Measurements from ENCODE around the gene ZMAT5.

ZMAT5 gene

DNA sequence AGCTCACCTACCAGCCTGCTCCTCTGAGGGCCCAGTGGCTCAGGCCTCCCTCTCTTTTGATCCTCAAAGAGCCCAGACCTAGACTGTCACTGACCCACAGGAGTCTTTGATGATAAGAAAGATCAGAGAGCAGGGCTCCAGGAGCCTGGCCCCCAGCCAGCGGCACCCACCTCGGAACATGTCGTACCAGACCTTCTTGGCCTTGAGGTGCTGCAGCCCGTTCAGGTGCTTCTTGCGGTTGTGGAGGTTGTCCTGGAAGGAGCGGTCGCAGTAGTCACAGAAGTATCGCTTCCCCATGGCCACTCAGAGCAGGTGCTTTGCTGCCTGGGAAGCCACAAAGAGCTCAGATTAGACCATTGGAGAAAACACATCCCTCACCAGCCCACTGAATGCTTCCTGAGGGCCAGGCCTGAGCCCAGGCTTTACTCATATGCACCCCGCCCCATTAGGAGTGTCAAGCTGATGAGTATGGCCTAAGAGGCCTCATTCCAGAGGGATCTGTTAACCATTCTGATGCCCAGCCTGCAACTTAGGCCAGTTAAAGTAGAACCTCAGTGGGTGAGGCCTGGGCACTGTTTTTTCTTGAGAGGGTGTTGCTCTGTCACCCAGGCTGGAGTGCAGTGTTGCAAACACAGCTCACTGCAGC is 18.4 kb downstream of the ZMAT5 start:
- Histone ChIP-seq H3K4me2 (peak overlapping the region in 7 of 11 experiments; percentile 10 to 64 (median 41); a peak in 8 of 22 replicates), H3K4me1 (peaks cover 14 to 59% (median 52%) of the 10 kb centered on the region in 10 experiments), H4K20me1 (peaks cover 0 to 8% (median 0%) of the 10 kb centered on the region in 11 experiments; a peak in 3 of 22 replicates), H3K9me3 (replicated peaks in 1 of 11) (no peaks in the 10 kb centered on the region), H3K9ac (peak overlapping the region in 1 of 11 experiments; percentile 34; a peak in 2 of 22 replicates), H3K27me3 (no peaks in the 10 kb centered on the region), H3K4me3 (no peak overlapping the region), H3K36me3 (peaks cover 26 to 73% (median 50%) of the 10 kb centered on the region in 11 experiments), H3K27ac (peak overlapping the region in 5 of 11 experiments; percentile 3 to 86 (median 31); a peak in 8 of 22 replicates)
- no peak for TF ChIP-seq Cebpa-rat (IDR thresholded peaks at IDR 0.05)

DNA sequence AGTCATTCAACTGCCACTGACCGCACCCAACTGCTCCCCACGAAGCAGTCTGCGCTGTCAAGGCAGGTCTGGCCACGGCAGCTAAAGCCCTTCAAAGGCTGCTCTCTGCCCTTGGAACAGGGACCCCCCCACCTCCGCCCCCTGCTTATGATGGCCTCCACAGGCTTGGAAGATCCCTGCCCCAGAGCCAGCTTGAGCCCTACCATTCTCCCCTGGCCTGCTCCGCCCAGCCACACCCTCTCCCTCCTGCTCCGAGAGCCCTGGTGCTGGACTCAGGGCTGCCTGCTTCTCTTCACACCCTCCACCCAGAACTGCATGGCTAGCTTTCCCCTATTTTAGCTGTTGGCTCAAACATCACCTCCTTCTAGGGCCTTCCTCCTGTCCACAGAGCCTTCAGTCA is 19.0 kb downstream of the ZMAT5 start:
- peak overlapping the region in 4 of 11 experiments; percentile 3 to 86 (median 58); a peak in 5 of 22 replicates for H3K27ac ChIP-seq
- no peak overlapping the region for H3K4me2 ChIP-seq
- H3K9me3 ChIP-seq (replicated peaks in 1 of 11), result no peaks in the 10 kb centered on the region
- H3K27me3 ChIP-seq, result no peaks in the 10 kb centered on the region
- H3K9ac ChIP-seq, result no peak overlapping the region
- peaks cover 0 to 8% (median 0%) of the 10 kb centered on the region in 11 experiments; a peak in 3 of 22 replicates for H4K20me1 ChIP-seq
- H3K4me1 ChIP-seq, result peaks cover 14 to 59% (median 53%) of the 10 kb centered on the region in 10 experiments
- no peak for TF ChIP-seq Cebpa-rat (IDR thresholded peaks at IDR 0.05)
- H3K36me3 ChIP-seq, result peaks cover 26 to 72% (median 50%) of the 10 kb centered on the region in 11 experiments
- H3K4me3 ChIP-seq, result no peak overlapping the region

DNA sequence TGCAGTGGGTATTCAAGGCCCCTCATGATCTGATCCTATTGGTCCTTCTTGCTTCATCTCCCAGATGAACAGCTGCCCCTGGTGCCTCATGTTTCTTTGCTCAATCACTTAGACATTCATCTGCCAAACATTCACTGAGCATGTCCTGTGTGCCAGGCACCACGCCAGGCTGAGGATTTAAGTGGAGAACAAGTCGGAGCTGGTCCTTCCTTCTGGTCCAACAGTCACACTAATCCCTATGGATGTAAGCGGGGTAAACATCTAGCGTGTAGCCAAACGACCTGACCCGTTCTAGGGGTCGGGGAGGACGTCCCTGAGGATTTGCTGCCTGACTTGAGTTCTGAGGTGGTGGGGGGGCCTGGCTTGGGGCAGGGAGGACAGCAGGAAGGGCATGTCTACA is 21.9 kb downstream of the ZMAT5 start:
- H3K4me3 ChIP-seq, result no peak overlapping the region
- H3K9ac ChIP-seq, result peak overlapping the region in 1 of 11 experiments; percentile 29; a peak in 1 of 22 replicates
- no peak overlapping the region; a peak in 1 of 22 replicates for H3K4me2 ChIP-seq
- no peaks in the 10 kb centered on the region for H3K27me3 ChIP-seq
- H3K36me3 ChIP-seq, result peaks cover 36 to 88% (median 66%) of the 10 kb centered on the region in 11 experiments
- H3K27ac ChIP-seq, result peak overlapping the region in 4 of 11 experiments; percentile 6 to 45 (median 42); a peak in 4 of 22 replicates
- no peak for TF ChIP-seq Cebpa-rat (IDR thresholded peaks at IDR 0.05)
- H4K20me1 ChIP-seq, result peaks cover 0 to 6% (median 0%) of the 10 kb centered on the region in 11 experiments; a peak in 1 of 22 replicates
- peaks cover 4 to 58% (median 41%) of the 10 kb centered on the region in 10 experiments; a peak in 19 of 20 replicates for H3K4me1 ChIP-seq
- no peaks in the 10 kb centered on the region for H3K9me3 ChIP-seq (replicated peaks in 1 of 11)

DNA sequence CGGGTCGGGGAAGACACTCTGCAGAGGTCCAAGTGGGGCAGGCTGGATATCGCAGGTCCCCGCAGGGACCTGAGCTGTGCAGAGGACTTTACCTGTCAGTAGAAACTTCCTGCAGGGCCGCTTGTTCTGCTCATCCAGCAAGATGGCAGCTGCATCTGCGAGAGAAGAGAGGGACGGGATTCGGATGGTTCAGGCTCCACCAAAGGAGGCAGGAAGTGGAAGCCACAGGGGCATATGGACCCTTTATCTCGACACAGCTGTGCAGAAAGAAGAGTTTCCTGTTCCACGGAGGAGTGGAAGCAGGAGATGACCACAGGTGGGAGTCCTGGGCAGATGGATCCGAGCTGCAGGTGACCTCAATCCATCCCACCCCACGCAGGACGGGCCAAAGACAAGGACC is 24.5 kb downstream of the ZMAT5 start:
- no peaks in the 10 kb centered on the region for H3K9me3 ChIP-seq (replicated peaks in 1 of 11)
- peaks cover 34 to 77% (median 61%) of the 10 kb centered on the region in 11 experiments for H3K36me3 ChIP-seq
- H3K4me3 ChIP-seq, result no peak overlapping the region
- peak overlapping the region in 5 of 11 experiments; percentile 10 to 49 (median 29); a peak in 6 of 22 replicates for H3K9ac ChIP-seq
- peaks cover 20 to 65% (median 49%) of the 10 kb centered on the region in 10 experiments for H3K4me1 ChIP-seq
- peak overlapping the region in 7 of 11 experiments; percentile 32 to 88 (median 66); a peak in 14 of 22 replicates for H3K27ac ChIP-seq
- H3K27me3 ChIP-seq, result no peaks in the 10 kb centered on the region
- peak overlapping the region; percentile 14 to 84 (median 77); a peak in 18 of 22 replicates for H3K4me2 ChIP-seq
- no peaks in the 10 kb centered on the region for H4K20me1 ChIP-seq
- TF ChIP-seq Cebpa-rat (IDR thresholded peaks at IDR 0.05), result no peak

DNA sequence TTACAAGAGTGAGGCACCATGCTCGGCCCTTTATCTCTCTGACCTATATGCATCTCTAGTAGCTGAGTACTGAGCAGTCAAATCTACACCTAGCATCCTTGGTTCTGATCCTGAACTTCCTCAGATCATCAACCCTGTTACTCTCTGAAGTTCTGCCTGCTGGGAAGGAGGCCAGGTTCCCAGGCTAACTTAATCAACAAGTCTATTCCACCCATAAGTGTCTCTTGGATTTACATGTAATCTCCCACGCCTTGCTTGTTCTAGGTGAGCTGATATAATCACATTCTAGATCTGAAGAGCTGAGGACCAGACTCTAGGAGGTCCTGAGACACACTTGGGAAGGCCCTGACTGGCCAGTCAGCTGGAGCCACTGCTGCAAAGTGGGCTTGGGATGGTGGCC is 24.9 kb downstream of the ZMAT5 start:
- TF ChIP-seq Cebpa-rat (IDR thresholded peaks at IDR 0.05), result no peak
- Histone ChIP-seq H3K9ac (peak overlapping the region in 5 of 11 experiments; percentile 6 to 37 (median 22); a peak in 5 of 22 replicates), H3K9me3 (replicated peaks in 1 of 11) (no peaks in the 10 kb centered on the region), H4K20me1 (no peaks in the 10 kb centered on the region), H3K4me3 (no peak overlapping the region), H3K4me2 (peak overlapping the region in 10 of 11 experiments; percentile 14 to 84 (median 78); a peak in 18 of 22 replicates), H3K27ac (peak overlapping the region in 7 of 11 experiments; percentile 32 to 88 (median 66); a peak in 14 of 22 replicates), H3K27me3 (no peaks in the 10 kb centered on the region), H3K4me1 (peaks cover 20 to 69% (median 53%) of the 10 kb centered on the region in 10 experiments), H3K36me3 (peaks cover 30 to 73% (median 57%) of the 10 kb centered on the region in 11 experiments; a peak in 21 of 22 replicates)

DNA sequence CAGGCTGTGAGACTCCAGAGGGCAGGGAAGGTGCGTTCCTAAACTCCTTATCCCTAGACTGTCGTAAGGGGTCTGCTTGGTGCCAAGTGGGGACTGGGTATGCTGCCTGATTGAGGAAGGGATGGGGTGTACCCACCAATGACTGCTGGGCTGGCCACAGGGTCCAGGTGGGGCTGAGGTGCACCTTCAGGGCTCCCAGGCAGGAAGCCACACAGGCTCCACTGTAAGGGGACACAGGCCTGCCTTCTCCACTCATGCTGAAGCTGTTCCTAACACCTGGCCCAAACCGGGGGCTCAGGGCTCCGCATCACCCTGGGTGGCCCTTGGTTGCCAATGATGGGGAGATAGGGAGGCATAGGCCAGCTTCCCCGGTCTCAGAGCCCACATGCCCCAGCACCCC is 26.6 kb downstream of the ZMAT5 start:
- no peak for TF ChIP-seq Cebpa-rat (IDR thresholded peaks at IDR 0.05)
- Histone ChIP-seq H3K9ac (no peak overlapping the region; a peak in 1 of 22 replicates), H3K4me1 (peaks cover 20 to 78% (median 59%) of the 10 kb centered on the region in 10 experiments), H3K9me3 (replicated peaks in 1 of 11) (no peaks in the 10 kb centered on the region), H3K4me3 (no peak overlapping the region), H3K27ac (peak overlapping the region in 4 of 11 experiments; percentile 30 to 88 (median 77); a peak in 8 of 22 replicates), H3K4me2 (0 out of 22 replicates have a peak overlapping the region, but pooled peaks of 1 of the 11 experiments have one; percentile 97), H4K20me1 (peaks cover 0 to 9% (median 0%) of the 10 kb centered on the region in 11 experiments; a peak in 3 of 22 replicates), H3K36me3 (peaks cover 18 to 59% (median 40%) of the 10 kb centered on the region in 11 experiments; a peak in 21 of 22 replicates), H3K27me3 (0 out of 22 replicates have a peak, but pooled peaks cover 0 to under 1% (median 0%) of the 10 kb centered on the region in 11 experiments)

DNA sequence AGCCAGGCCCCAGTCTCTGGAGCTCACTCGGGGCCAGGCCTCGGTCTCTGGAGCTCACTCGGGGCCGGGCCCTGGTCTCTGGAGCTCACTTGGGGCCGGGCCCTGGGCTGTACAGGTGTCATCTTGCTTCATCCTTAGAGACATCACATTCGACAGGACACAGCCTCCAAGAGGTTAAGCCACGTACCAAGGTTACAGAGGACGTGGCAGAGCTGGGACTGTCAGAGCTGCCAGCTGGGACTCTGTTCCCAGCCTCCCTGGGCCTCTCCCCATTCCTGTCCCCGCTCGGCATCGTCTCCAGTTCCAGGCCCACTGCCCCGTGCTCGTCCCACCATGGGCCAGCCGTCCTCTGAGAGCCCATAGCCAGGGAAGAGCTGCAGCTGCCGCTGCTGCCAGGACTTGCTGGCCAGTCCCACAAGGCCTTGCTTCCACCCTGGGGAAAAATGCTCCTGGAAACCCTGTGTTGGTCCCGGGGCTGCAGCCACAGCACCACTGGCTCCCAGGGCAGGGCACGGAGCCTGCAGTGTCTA is 27.4 kb downstream of the ZMAT5 start:
- H3K36me3 ChIP-seq, result peaks cover 18 to 57% (median 35%) of the 10 kb centered on the region in 11 experiments; a peak in 21 of 22 replicates
- peaks cover 0 to 9% (median 0%) of the 10 kb centered on the region in 11 experiments; a peak in 5 of 22 replicates for H3K27me3 ChIP-seq
- H3K9me3 ChIP-seq (replicated peaks in 1 of 11), result no peaks in the 10 kb centered on the region
- peak overlapping the region in 6 of 11 experiments; percentile 69 to 88 (median 82); a peak in 12 of 22 replicates for H3K27ac ChIP-seq
- no peak for TF ChIP-seq Cebpa-rat (IDR thresholded peaks at IDR 0.05)
- peaks cover 0 to 16% (median 0%) of the 10 kb centered on the region in 11 experiments; a peak in 4 of 22 replicates for H4K20me1 ChIP-seq
- H3K4me2 ChIP-seq, result peak overlapping the region in 8 of 11 experiments; percentile 76 to 98 (median 92); a peak in 16 of 22 replicates
- H3K4me1 ChIP-seq, result peaks cover 23 to 83% (median 68%) of the 10 kb centered on the region in 10 experiments
- H3K9ac ChIP-seq, result peak overlapping the region in 3 of 11 experiments; percentile 3 to 78 (median 19); a peak in 3 of 22 replicates
- no peak overlapping the region for H3K4me3 ChIP-seq

DNA sequence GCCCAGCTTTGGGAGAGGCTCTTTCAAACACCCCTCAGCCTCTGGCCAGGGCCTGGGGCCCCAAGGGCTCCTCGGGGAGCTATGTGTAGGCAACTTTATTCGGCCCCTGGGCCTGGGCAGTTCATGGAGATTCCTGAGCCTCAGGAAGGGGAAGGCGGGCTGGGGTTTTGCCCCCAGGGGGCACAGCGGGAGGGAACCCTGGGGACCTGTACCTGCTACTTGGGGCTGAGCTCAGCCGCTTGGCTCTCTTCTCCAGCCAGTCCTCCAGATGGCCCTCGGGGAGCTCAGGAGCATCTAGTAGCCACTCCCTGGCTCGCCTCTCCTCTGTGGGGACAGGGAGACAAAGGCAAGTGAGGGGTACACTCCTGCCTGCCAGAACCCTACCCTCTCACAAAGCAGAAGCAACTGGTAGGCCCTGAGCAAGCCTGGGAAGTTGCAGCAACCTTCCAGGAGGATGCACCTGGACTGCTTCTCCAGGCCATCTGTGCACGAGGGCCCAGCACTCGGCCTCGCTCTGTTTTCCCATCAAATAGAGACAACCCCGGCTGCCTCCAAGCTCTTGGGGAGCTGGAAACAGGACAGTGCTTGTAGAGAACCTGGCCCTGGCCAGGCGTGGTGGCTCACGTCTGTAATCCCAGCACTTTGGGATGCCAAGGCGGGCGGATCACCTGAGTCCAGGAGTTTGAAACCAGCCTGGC is 28.5 kb downstream of the ZMAT5 start:
- H3K4me1 ChIP-seq, result peaks cover 29 to 91% (median 77%) of the 10 kb centered on the region in 10 experiments
- H4K20me1 ChIP-seq, result peaks cover 0 to 28% (median 5%) of the 10 kb centered on the region in 11 experiments; a peak in 5 of 22 replicates
- no peaks in the 10 kb centered on the region for H3K9me3 ChIP-seq (replicated peaks in 1 of 11)
- peak overlapping the region; percentile 39 to 98 (median 87) for H3K4me2 ChIP-seq
- peak in 2 of 11 experiments; percentile 36 to 45; a peak in 2 of 22 replicates for TF ChIP-seq Cebpa-rat (IDR thresholded peaks at IDR 0.05)
- H3K9ac ChIP-seq, result peak overlapping the region; percentile 38 to 81 (median 63); a peak in 20 of 22 replicates
- H3K4me3 ChIP-seq, result peak overlapping the region in 6 of 10 experiments; percentile 14 to 51 (median 36); a peak in 8 of 20 replicates
- peaks cover 18 to 56% (median 34%) of the 10 kb centered on the region in 11 experiments; a peak in 21 of 22 replicates for H3K36me3 ChIP-seq
- peak overlapping the region in 8 of 11 experiments; percentile 60 to 88 (median 76); a peak in 17 of 22 replicates for H3K27ac ChIP-seq
- peaks cover 0 to 14% (median 0%) of the 10 kb centered on the region in 11 experiments; a peak in 7 of 22 replicates for H3K27me3 ChIP-seq

All from BLaER1 treated with 17β-estradiol and CSF1 and Interleukin-3, amounts not matched to agents 10 nM and 100 nM (cell line).